Epidermal melanocyte (primary cell): ENCODE measurements around the gene ASIP.

ENCODE experiments used
- DNase-seq: peaks from one replicate; pipeline ENCODE4 v3.0.0; 2011; ENCODE audit warnings: low spot score; ENCODE audit not compliant: insufficient read length

Gene ASIP

DNA sequence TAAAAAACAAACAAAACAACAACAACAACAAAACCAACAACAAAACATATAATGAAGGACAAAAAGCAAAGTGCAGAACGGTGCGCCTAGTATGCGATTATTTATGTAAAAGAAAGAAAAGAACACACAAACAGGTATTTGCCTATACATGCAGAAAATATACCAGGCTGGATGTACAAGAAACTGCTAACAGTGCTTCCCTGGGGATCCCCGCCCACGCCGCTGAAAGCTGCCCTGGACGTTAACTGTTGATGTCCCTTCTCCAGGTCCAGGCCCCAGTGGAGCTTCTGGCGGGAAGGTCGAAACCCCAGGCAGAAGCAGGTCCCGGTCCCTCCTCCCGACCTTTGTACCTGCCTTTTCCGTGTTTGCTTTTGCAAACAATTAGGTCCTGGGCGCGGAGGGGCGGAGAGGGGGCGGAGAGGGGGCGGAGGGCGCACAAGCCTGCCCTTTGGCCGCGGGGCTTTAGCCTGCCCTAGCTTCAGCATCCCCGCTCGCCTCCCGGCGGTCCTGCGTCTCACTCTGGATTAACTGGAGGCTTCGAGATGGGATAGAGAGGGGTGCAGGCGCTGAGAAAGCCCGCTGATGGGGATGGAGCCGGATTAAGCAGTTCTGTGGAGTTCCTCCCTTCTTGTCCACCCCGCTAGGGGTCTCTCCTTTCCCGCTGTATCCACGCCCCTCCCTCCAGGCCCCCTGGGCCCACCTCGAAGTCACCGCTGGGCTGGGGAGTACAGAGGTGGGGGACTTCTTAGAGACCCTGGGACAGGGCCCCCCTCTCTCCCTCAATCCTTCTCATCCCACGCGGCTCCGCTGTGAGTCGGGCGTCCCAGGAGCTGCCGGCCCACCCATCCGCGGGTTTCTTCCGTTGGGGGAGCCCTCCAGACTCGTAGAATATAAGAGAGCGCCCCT lies 70.1 kb downstream of the ASIP start:
- DNase-seq: no peak

DNA sequence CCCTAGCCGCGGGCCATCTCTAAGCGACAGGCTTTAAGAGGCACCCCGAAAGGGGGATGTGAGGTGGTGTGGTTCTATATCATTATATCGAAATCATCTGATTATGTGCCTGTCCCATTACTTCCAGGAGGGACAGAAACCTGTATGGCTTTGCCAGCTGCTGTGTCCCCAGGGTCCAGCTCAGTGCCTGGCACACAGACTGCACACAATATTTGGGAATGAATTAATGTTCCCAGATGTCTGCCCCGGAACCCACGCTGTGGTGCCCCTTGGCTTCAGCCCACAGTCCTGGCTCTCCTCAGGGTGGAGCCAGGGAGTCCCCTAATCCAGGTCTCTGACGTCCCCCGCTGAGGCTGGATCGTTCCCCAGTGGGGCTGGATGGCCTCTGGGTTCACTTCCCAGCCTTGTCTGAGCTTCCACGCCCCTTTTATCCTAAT lies 70.8 kb downstream of the ASIP start:
- no peak for DNase-seq

DNA sequence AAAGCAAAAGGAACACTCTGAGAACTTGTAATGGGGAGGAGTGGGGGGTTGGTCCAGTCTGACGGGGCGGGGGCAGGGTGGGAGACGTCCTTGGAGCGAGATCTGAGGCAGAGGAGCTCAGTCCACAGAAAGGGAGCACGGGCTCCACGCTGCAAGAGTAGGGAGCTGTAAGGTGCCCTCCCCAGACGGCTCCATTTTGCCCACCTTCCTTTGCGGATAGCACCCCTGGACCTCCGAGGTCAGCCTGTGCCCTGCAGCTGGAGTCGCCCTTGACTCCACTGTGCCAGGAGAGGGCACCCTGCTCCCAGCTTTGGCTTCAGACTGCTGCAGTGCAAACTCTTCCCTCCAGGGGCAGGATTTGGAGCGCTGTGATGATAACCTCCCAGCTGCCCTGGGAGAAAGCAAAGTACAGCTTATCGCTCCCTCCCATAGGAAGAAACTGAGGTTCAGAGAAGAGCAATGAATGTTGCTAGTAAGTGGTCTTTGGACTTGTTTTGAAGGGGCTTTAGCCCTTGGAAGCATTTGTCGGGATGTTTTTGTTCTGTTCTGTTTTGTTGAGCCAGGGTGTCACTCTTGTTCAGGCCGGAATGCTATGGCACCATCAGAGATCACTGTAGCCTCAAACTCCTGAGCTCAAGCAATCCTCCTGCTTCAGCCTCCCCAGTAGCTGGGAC lies 71.5 kb downstream of the ASIP start:
- peak; percentile 80 for DNase-seq

DNA sequence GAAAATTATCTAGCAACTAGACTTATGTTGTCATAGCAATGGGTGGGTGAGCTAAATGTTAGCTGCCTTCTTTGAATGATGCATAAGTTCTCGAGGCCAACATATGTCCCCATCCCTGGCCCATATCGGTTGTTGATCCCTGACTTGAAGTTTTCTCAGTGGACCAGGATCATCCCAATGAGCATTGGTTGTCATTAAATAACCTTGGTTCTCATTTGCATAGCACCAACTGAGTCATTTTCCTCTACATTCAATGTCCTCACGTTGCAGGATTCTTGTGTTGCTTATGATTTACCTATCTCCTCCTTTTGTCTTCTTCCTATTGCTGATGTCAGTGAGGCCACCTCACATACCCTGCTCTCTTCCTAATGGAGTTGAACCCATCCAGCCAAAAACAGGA lies 74.0 kb downstream of the ASIP start:
- no peak for DNase-seq

- no peak for DNase-seq
Measured at GRCh38 chr20:34316196-34316814, 75.1 kb downstream of the ASIP start.
